ENCODE data around the gene FAM169A.

Gene FAM169A

GRCh38 chr5:74850789-74851425 lies 15.3 kb downstream of the FAM169A start:
- DNase-seq (ENCODE audit: low read depth), result no peak
- no peak overlapping the region for H3K4me3 ChIP-seq (ENCODE audit: low read length)
- TF ChIP-seq CTCF (IDR thresholded peaks at IDR 0.05; ENCODE audit: insufficient read depth, low read depth, low read length, missing control alignments), result no peak

- TF ChIP-seq CTCF (IDR thresholded peaks at IDR 0.05; ENCODE audit: insufficient read depth, low read depth, low read length, missing control alignments), result no peak
Measured at GRCh38 chr5:74850030-74850429, 16.2 kb downstream of the FAM169A start.

GRCh38 chr5:74848553-74849025 lies 17.6 kb downstream of the FAM169A start:
- no peak for DNase-seq (ENCODE audit: low read depth)
- no peak for TF ChIP-seq CTCF (IDR thresholded peaks at IDR 0.05; ENCODE audit: insufficient read depth, low read depth, low read length, missing control alignments)
- H3K4me3 ChIP-seq (ENCODE audit: low read length), result no peak overlapping the region

More at GRCh38 chr5:74850030-74850429, 16.2 kb downstream of the FAM169A start:
- no peak overlapping the region for H3K4me3 ChIP-seq (ENCODE audit: low read length)
- DNase-seq (ENCODE audit: low read depth), result no peak

- no peak for TF ChIP-seq CTCF (IDR thresholded peaks at IDR 0.05; ENCODE audit: insufficient read depth, low read depth, low read length, missing control alignments)
- no peak for DNase-seq (ENCODE audit: low read depth)
- H3K4me3 ChIP-seq (ENCODE audit: low read length), result no peak overlapping the region
Measured at GRCh38 chr5:74839229-74839628, 27.0 kb downstream of the FAM169A start.

GRCh38 chr5:74838262-74838661 lies 27.9 kb downstream of the FAM169A start:
- no peak for DNase-seq (ENCODE audit: low read depth)
- H3K4me3 ChIP-seq (ENCODE audit: low read length), result no peak overlapping the region
- no peak for TF ChIP-seq CTCF (IDR thresholded peaks at IDR 0.05; ENCODE audit: insufficient read depth, low read depth, low read length, missing control alignments)

- no peak for DNase-seq (ENCODE audit: low read depth)
- no peak for TF ChIP-seq CTCF (IDR thresholded peaks at IDR 0.05; ENCODE audit: insufficient read depth, low read depth, low read length, missing control alignments)
Measured at GRCh38 chr5:74837115-74837514, 29.1 kb downstream of the FAM169A start.

More at GRCh38 chr5:74837115-74837514, 29.1 kb downstream of the FAM169A start:
- no peak overlapping the region for H3K4me3 ChIP-seq (ENCODE audit: low read length)

Data from epithelial cell of esophagus (primary cell).